HepG2 (cell line): ENCODE data around the gene VWA5B1. TPM values are rescaled to one million over a fixed set of nuclear protein-coding genes. Genes with fewer than 3 reads are reported as not detected.

ENCODE experiments used
- ATAC-seq: fragments of 200-7000 bp; cut with Tn5 transposase; 3 replicates; pipeline ENCODE4 v1.9.1; 2020; ENCODE audit warnings: mild to moderate bottlenecking, moderate library complexity
- BruUV-seq: library from RNA; stranded (reverse); fragments of 400-500 nt; replicated peaks from 2 replicates; lab custom pipeline; 2021; lab: Mats Ljungman, UMichigan
- CTCF ChIA-PET: fragments of 300-600 bp; formaldehyde crosslinking; extraction: SDS; loops from one replicate; lab custom pipeline; 2021; ENCODE audit warnings: low total read pairs, inconsistent platforms, low intra/inter-chr PET ratio; lab: Yijun Ruan, JAX
- POLR2A ChIA-PET: fragments of 350-600 bp; sonication (Branson Sonifier 250); formaldehyde crosslinking; loops from one replicate; lab custom pipeline; 2020; ENCODE audit warnings: antibody characterized with exemption, inconsistent platforms; lab: Yijun Ruan, JAX
- DNase-seq: peaks from one replicate; pipeline ENCODE4 v3.0.0-alpha.2; 2015; ENCODE audit warnings: low spot score
- FAIRE-seq: peaks from 3 replicates; lab custom pipeline; 2011; peaks lifted over from hg19 to GRCh38; lab: Jason Lieb, UNC
- H2AFZ ChIP-seq: one replicate; pipeline ENCODE4 v1.6.1; 2011; ENCODE audit warnings: low read length, inconsistent platforms
- H3K27ac ChIP-seq: fragments of 300-600 bp; 3 replicates; pipeline ENCODE4 v1.8.0; 2011; ENCODE audit warnings: mixed run types, mild to moderate bottlenecking, mixed read lengths, low read length, inconsistent platforms; ENCODE audit not compliant: insufficient read depth; ENCODE audit errors: extremely low read length
- H3K27me3 ChIP-seq, 2 experiments: fragments of 200-600 bp in 1 of 2; 2 replicates in 1 of 2; 3 replicates in 1 of 2; pipeline versions ENCODE4 v1.6.0 to v1.8.0; 2011; ENCODE audit warnings: low read length in 2 of 2, mild to moderate bottlenecking in 2 of 2, moderate library complexity in 2 of 2, inconsistent platforms in 1 of 2; ENCODE audit not compliant: insufficient read depth in 2 of 2, control insufficient read depth in 1 of 2
- H3K36me3 ChIP-seq, 2 experiments: fragments of 200-600 bp in 1 of 2; replicated peaks in 1 of 2; 2 replicates in 1 of 2; 3 replicates in 1 of 2; pipeline versions ENCODE4 v1.5.1 to v1.8.0; 2011; ENCODE audit warnings: low read length in 2 of 2, inconsistent platforms in 1 of 2; ENCODE audit not compliant: insufficient read depth in 2 of 2, control insufficient read depth in 1 of 2
- H3K4me1 ChIP-seq: 2 replicates; pipeline ENCODE4 v1.5.1; 2012; ENCODE audit warnings: low read length, inconsistent platforms; ENCODE audit not compliant: insufficient read depth
- H3K4me2 ChIP-seq: 2 replicates; pipeline ENCODE4 v1.6.0; 2011; ENCODE audit warnings: low read depth, low read length, inconsistent platforms
- H3K4me3 ChIP-seq, 3 experiments: fragments of 200-600 bp in 1 of 3; sonication (generic), shearing (Covaris generic) in 1 of 3; replicated peaks in 1 of 3; 2 replicates each; pipeline ENCODE4 v1.5.1; 2011 to 2016; ENCODE audit warnings: low read length in 3 of 3, inconsistent platforms in 2 of 3, low read depth in 2 of 3, mild to moderate bottlenecking in 2 of 3, control low read depth in 1 of 3, mixed read lengths in 1 of 3; ENCODE audit not compliant: insufficient read depth in 1 of 3
- H3K79me2 ChIP-seq: one replicate; pipeline ENCODE4 v1.6.1; 2011; ENCODE audit warnings: low read length, inconsistent platforms; ENCODE audit not compliant: insufficient read depth
- H3K9ac ChIP-seq: 2 replicates; pipeline ENCODE4 v1.6.0; 2011; ENCODE audit warnings: mild to moderate bottlenecking, low read depth, low read length, inconsistent platforms; ENCODE audit not compliant: insufficient read depth
- H3K9me3 ChIP-seq: 2 replicates; pipeline ENCODE4 v1.5.1; 2012; ENCODE audit warnings: mild to moderate bottlenecking, low read length
- H4K20me1 ChIP-seq: 2 replicates; pipeline ENCODE4 v1.6.0; 2011; ENCODE audit warnings: inconsistent platforms, mild to moderate bottlenecking, low read length, moderate library complexity; ENCODE audit not compliant: insufficient read depth
- CHD2 ChIP-seq: IDR thresholded peaks from 2 replicates; pipeline ENCODE4 v1.6.1; 2011; ENCODE audit warnings: low read depth, low read length, improper control_type of control experiment
- GFI1 ChIP-seq: sonication (generic); formaldehyde crosslinking; IDR thresholded peaks from 2 replicates; pipeline ENCODE4 v1.5.0; 2020; ENCODE audit warnings: missing genetic modification reagents, mild to moderate bottlenecking, borderline replicate concordance
- HNF4G ChIP-seq, 2 experiments: sonication (generic) in 1 of 2; formaldehyde crosslinking in 1 of 2; IDR thresholded peaks; 2 replicates each; pipeline versions ENCODE4 v1.4.0 to v1.6.1; 2011 to 2020; ENCODE audit warnings: borderline replicate concordance in 2 of 2, low read depth in 2 of 2, mild to moderate bottlenecking in 2 of 2, low read length in 1 of 2, missing genetic modification reagents in 1 of 2, moderate library complexity in 1 of 2
- MAZ ChIP-seq, 2 experiments: sonication (generic) in 1 of 2; formaldehyde crosslinking in 1 of 2; IDR thresholded peaks; 2 replicates each; pipeline versions ENCODE4 v1.5.0 to v1.6.1; 2012 to 2020; ENCODE audit warnings: low read depth in 2 of 2, mild to moderate bottlenecking in 2 of 2, borderline replicate concordance in 1 of 2, improper control_type of control experiment in 1 of 2, low read length in 1 of 2, missing genetic modification reagents in 1 of 2, moderate library complexity in 1 of 2
- NR2C2 ChIP-seq: sonication (generic); formaldehyde crosslinking; IDR thresholded peaks from 2 replicates; pipeline ENCODE4 v1.4.0; 2020; ENCODE audit warnings: missing genetic modification reagents, mild to moderate bottlenecking, moderate library complexity, borderline replicate concordance
- RBM22 ChIP-seq: fragments of 200-400 bp; formaldehyde crosslinking; optimal IDR thresholded peaks from 2 replicates; pipeline ENCODE3; 2017; ENCODE audit warnings: mild to moderate bottlenecking, low read length, moderate library complexity
- RBM39 ChIP-seq: fragments of 200-400 bp; formaldehyde crosslinking; IDR thresholded peaks from one replicate; pipeline ENCODE4 v1.6.1; 2018; ENCODE audit warnings: antibody characterized with exemption, mild to moderate bottlenecking, low read depth, low read length; ENCODE audit not compliant: poor library complexity, severe bottlenecking
- ZFP82 ChIP-seq: sonication (generic); formaldehyde crosslinking; IDR thresholded peaks from 2 replicates; pipeline ENCODE4 v1.5.1; 2020; ENCODE audit warnings: mild to moderate bottlenecking, missing genetic modification reagents, borderline replicate concordance
- ZMYM2 ChIP-seq: sonication (generic); formaldehyde crosslinking; IDR thresholded peaks from 2 replicates; pipeline ENCODE4 v1.8.0; 2022; ENCODE audit warnings: mild to moderate bottlenecking, missing genetic modification reagents
- ZNF326 ChIP-seq: sonication (generic); formaldehyde crosslinking; IDR thresholded peaks from 2 replicates; pipeline ENCODE4 v1.4.0; 2020; ENCODE audit warnings: missing genetic modification reagents, borderline replicate concordance
- ZNF746 ChIP-seq: sonication (generic); formaldehyde crosslinking; IDR thresholded peaks from 2 replicates; pipeline ENCODE4 v1.8.0; 2022; ENCODE audit warnings: mild to moderate bottlenecking, missing genetic modification reagents
- WGBS: methylation state at CpG from one replicate; pipeline ENCODE4 v1.1.6; 2017; ENCODE audit warnings: low lambda C conversion rate; 5-methylcytosine and 5-hydroxymethylcytosine counted together
- in situ Hi-C: cut with HindIII; loops from 2 replicates; pipeline ENCODE4 v1.10.0; 2017; ENCODE audit warnings: low pct_unique_long_range_greater_than_20kb; ENCODE audit not compliant: extremely low pct_ligation_motif_present
- intact Hi-C: fragments of 100-400 bp; cut with micrococcal nuclease; formaldehyde crosslinking; loops from one replicate; pipeline ENCODE4 v1.10.0; 2022; ENCODE audit not compliant: unreplicated experiment
- polyA plus RNA-seq, 8 experiments: library from polyadenylated mRNA; depleted of rRNA in 3 of 8; stranded (reverse) in 7 of 8; unstranded in 1 of 8; fragments of >200 nt; fragmentation: Illumina TruSeq in 4 of 8; extraction: Trizol in 4 of 8; gene quantifications; 2 replicates each; pipeline versions ENCODE4 v1.2.1 to v1.2.3, GENCODE V29; 2011 to 2016; ENCODE audit warnings: low read depth in 4 of 8, missing spikeins in 1 of 8, mixed read lengths in 1 of 8; ENCODE audit not compliant: insufficient read depth in 1 of 8
- total RNA-seq, 5 experiments: library from RNA; depleted of rRNA; stranded (reverse); fragments of >200 nt; fragmentation: Illumina TruSeq; extraction: Trizol; gene quantifications; 2 replicates each; pipeline ENCODE4 v1.2.3, GENCODE V29; 2016; ENCODE audit warnings: low read depth in 1 of 5
- TF ChIP-seq, protein P1 (sequence below): sonication (generic); formaldehyde crosslinking; IDR thresholded peaks from 2 replicates; pipeline ENCODE4 v1.5.1; 2020; ENCODE audit warnings: mild to moderate bottlenecking, missing genetic modification reagents, borderline replicate concordance
- TF ChIP-seq, protein P2 (sequence below): sonication (generic); formaldehyde crosslinking; IDR thresholded peaks from 2 replicates; pipeline ENCODE4 v1.5.0; 2020; ENCODE audit warnings: missing genetic modification reagents, mild to moderate bottlenecking, borderline replicate concordance
- TF ChIP-seq, protein P3 (sequence below): sonication (generic); formaldehyde crosslinking; IDR thresholded peaks from 2 replicates; pipeline ENCODE4 v1.9.0; 2022; ENCODE audit warnings: missing genetic modification reagents, mild to moderate bottlenecking, borderline replicate concordance
- TF ChIP-seq, protein P4 (sequence below): sonication (generic); formaldehyde crosslinking; IDR thresholded peaks from 2 replicates; pipeline ENCODE4 v1.4.0; 2020; ENCODE audit warnings: mild to moderate bottlenecking, missing genetic modification reagents

The VWA5B1 gene
- total and polyA plus RNA-seq, 2 of the 13 experiments (the other 11 are each of a cell fraction or from before 2014, with no cell fraction given): not detected

DNA sequence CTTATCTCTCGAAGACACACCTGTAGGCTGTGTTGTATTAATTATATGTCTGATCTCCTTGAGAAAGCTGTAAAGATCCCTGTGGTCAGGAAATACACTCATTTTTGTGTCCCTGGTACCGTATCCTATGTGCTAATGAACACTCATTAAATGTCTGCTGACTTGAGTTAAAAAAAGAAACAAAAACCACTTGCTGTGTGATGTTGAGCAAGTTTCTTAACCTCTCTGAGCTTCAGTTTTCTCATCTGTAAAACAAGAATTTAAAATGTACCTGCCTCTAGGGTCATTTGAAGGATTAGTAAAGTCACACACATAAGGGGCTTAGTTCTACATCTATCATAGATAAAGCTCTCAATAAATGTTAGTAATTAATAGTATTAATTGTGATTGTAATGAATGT lies 91.3 kb downstream of the VWA5B1 start:
- in situ Hi-C loops: no loop called here
- FAIRE-seq (no peak), ATAC-seq (no peak), DNase-seq (no peak)
- Histone ChIP-seq H3K27ac (no peak overlapping the region), H3K9me3 (no peaks in the 10 kb centered on the region), H3K4me1 (no peaks in the 10 kb centered on the region), H3K4me3 (no peak overlapping the region), H3K79me2 (no peaks in the 10 kb centered on the region), H2AFZ (no peak overlapping the region), H3K27me3 (peaks cover 0 to 24% of the 10 kb centered on the region in 2 experiments; a peak in 2 of 5 replicates), H3K4me2 (no peak overlapping the region), H4K20me1 (no peaks in the 10 kb centered on the region), H3K9ac (no peak overlapping the region), H3K36me3 (no peaks in the 10 kb centered on the region)
- intact Hi-C loops: no loop called here
- POLR2A ChIA-PET: no interaction called here
- CTCF ChIA-PET: no interaction called here
- BruUV-seq: no TSS peak
- 9% methylated on average over 2 of the region's 2 CpGs for WGBS
- no peak for TF ChIP-seq ZNF326
- TF ChIP-seq, protein P1, sequence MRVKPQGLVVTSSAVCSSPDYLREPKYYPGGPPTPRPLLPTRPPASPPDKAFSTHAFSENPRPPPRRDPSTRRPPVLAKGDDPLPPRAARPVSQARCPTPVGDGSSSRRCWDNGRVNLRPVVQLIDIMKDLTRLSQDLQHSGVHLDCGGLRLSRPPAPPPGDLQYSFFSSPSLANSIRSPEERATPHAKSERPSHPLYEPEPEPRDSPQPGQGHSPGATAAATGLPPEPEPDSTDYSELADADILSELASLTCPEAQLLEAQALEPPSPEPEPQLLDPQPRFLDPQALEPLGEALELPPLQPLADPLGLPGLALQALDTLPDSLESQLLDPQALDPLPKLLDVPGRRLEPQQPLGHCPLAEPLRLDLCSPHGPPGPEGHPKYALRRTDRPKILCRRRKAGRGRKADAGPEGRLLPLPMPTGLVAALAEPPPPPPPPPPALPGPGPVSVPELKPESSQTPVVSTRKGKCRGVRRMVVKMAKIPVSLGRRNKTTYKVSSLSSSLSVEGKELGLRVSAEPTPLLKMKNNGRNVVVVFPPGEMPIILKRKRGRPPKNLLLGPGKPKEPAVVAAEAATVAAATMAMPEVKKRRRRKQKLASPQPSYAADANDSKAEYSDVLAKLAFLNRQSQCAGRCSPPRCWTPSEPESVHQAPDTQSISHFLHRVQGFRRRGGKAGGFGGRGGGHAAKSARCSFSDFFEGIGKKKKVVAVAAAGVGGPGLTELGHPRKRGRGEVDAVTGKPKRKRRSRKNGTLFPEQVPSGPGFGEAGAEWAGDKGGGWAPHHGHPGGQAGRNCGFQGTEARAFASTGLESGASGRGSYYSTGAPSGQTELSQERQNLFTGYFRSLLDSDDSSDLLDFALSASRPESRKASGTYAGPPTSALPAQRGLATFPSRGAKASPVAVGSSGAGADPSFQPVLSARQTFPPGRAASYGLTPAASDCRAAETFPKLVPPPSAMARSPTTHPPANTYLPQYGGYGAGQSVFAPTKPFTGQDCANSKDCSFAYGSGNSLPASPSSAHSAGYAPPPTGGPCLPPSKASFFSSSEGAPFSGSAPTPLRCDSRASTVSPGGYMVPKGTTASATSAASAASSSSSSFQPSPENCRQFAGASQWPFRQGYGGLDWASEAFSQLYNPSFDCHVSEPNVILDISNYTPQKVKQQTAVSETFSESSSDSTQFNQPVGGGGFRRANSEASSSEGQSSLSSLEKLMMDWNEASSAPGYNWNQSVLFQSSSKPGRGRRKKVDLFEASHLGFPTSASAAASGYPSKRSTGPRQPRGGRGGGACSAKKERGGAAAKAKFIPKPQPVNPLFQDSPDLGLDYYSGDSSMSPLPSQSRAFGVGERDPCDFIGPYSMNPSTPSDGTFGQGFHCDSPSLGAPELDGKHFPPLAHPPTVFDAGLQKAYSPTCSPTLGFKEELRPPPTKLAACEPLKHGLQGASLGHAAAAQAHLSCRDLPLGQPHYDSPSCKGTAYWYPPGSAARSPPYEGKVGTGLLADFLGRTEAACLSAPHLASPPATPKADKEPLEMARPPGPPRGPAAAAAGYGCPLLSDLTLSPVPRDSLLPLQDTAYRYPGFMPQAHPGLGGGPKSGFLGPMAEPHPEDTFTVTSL (CRISPR knock-in tag): no peak
- TF ChIP-seq, protein P2, sequence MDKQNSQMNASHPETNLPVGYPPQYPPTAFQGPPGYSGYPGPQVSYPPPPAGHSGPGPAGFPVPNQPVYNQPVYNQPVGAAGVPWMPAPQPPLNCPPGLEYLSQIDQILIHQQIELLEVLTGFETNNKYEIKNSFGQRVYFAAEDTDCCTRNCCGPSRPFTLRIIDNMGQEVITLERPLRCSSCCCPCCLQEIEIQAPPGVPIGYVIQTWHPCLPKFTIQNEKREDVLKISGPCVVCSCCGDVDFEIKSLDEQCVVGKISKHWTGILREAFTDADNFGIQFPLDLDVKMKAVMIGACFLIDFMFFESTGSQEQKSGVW (CRISPR knock-in tag): no peak
- no peak for TF ChIP-seq MAZ (IDR thresholded peaks at IDR 0.05; ENCODE audit: borderline replicate concordance, low read depth, low read length)
- no peak for TF ChIP-seq MAZ (CRISPR knock-in tag; IDR thresholded peaks at IDR 0.05; ENCODE audit: low read depth)
- TF ChIP-seq, protein P3, sequence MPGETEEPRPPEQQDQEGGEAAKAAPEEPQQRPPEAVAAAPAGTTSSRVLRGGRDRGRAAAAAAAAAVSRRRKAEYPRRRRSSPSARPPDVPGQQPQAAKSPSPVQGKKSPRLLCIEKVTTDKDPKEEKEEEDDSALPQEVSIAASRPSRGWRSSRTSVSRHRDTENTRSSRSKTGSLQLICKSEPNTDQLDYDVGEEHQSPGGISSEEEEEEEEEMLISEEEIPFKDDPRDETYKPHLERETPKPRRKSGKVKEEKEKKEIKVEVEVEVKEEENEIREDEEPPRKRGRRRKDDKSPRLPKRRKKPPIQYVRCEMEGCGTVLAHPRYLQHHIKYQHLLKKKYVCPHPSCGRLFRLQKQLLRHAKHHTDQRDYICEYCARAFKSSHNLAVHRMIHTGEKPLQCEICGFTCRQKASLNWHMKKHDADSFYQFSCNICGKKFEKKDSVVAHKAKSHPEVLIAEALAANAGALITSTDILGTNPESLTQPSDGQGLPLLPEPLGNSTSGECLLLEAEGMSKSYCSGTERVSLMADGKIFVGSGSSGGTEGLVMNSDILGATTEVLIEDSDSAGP (CRISPR knock-in tag): no peak
- no peak for TF ChIP-seq ZMYM2 (CRISPR knock-in tag)
- no peak for TF ChIP-seq ZFP82 (CRISPR knock-in tag)
- no peak for TF ChIP-seq CHD2
- TF ChIP-seq, protein P4, sequence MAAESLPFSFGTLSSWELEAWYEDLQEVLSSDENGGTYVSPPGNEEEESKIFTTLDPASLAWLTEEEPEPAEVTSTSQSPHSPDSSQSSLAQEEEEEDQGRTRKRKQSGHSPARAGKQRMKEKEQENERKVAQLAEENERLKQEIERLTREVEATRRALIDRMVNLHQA (CRISPR knock-in tag): no peak
- TF ChIP-seq ZNF746: no peak
- TF ChIP-seq RBM39: no peak
- no peak for TF ChIP-seq NR2C2 (CRISPR knock-in tag)
- TF ChIP-seq GFI1 (CRISPR knock-in tag): no peak
- TF ChIP-seq HNF4G (IDR thresholded peaks at IDR 0.05; ENCODE audit: borderline replicate concordance, low read depth, low read length): no peak
- TF ChIP-seq HNF4G (CRISPR knock-in tag; IDR thresholded peaks at IDR 0.05; ENCODE audit: borderline replicate concordance, low read depth): no peak
- no peak for TF ChIP-seq RBM22
